Measurements from ENCODE around the gene URB1. TPM values are rescaled to one million over a fixed set of nuclear protein-coding genes. Genes with fewer than 3 reads are reported as not detected.
A peak's percentile ranks its signal among the peaks of the same experiment; 100 is the strongest.

URB1 gene
- total RNA-seq, 2 donors from 2014 or later = 33.4 to 41.4 TPM

DNA sequence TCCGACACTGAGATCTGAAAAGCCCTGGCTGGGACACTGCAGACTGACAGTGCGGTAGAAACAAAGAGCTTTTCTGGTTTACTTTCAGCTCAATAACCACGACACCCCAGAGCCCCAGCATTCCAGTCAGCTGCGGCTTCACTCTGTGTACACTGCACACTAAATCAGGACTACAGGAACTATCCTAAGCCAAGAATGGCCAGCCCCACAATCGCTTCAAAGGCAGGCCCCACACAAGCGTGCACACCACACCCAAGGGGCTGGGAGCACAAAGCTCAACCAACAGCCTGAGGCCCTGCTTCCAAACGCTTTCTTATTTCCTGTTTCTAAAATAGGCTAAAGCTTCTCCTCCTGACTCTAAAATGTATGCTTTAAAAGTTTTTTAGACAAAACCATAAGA is 28.4 kb downstream of the URB1 start:
- WGBS = 15% methylated on average over 7 of the region's 7 CpGs
- Histone ChIP-seq H3K36me3 (peaks cover 3 to 7% of the 10 kb centered on the region in 2 donors), H3K4me3 (no peak overlapping the region), H3K27me3 (replicated peaks; ENCODE audit: insufficient read depth) (no peaks in the 10 kb centered on the region), H3K27ac (peak overlapping the region; percentile 85 to 91), H3K9me3 (no peaks in the 10 kb centered on the region), H3K4me1 (replicated peaks) (peaks cover 31% of the 10 kb centered on the region)
- intact Hi-C loops (cut with DNase I) = no loop called here
- peak; percentile 70 for DNase-seq (ENCODE audit: low spot score)
- TF ChIP-seq POLR2AphosphoS5 (IDR thresholded peaks at IDR 0.05) (peak; percentile 60), POLR2A (IDR thresholded peaks at IDR 0.05) (peak; percentile 18)
- TF ChIP-seq, protein P1, sequence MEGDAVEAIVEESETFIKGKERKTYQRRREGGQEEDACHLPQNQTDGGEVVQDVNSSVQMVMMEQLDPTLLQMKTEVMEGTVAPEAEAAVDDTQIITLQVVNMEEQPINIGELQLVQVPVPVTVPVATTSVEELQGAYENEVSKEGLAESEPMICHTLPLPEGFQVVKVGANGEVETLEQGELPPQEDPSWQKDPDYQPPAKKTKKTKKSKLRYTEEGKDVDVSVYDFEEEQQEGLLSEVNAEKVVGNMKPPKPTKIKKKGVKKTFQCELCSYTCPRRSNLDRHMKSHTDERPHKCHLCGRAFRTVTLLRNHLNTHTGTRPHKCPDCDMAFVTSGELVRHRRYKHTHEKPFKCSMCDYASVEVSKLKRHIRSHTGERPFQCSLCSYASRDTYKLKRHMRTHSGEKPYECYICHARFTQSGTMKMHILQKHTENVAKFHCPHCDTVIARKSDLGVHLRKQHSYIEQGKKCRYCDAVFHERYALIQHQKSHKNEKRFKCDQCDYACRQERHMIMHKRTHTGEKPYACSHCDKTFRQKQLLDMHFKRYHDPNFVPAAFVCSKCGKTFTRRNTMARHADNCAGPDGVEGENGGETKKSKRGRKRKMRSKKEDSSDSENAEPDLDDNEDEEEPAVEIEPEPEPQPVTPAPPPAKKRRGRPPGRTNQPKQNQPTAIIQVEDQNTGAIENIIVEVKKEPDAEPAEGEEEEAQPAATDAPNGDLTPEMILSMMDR (IDR thresholded peaks at IDR 0.05) = no peak

DNA sequence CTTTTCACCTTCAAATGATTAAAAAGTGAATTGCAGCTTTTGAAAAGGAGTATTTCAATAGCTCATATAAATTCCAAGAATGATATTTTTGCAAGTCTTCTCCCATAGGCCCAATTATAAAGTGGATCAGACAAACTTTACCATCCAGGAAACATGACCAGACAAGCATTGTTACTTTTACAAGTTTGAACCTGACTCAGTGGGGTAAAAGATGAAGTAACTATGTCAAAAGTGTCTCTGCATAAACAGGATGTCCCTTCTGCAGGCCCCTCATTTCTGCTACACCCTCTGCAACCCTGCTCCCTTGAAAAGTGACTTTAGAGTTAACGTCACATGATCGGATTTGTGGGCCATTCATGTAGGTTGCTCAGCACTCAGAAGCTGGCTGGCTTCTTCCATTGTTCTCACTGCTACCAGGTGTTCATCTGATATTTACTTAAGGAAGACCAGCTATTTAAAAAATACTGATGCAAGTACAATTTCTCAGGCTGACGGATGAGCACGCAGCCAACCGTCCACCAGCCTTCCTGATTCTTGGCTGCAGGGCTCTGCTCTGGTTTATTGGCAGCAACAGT is 32.3 kb downstream of the URB1 start:
- peaks cover 9% of the 10 kb centered on the region in 2 donors for H3K36me3 ChIP-seq
- peaks cover 22% of the 10 kb centered on the region for H3K4me1 ChIP-seq (replicated peaks)
- peak; percentile 62 for DNase-seq (ENCODE audit: low spot score)
- WGBS = 54% methylated on average over 5 of the region's 5 CpGs
- H3K27ac ChIP-seq = peak overlapping the region; percentile 85 to 91
- no peaks in the 10 kb centered on the region for H3K27me3 ChIP-seq (replicated peaks; ENCODE audit: insufficient read depth)
- H3K4me3 ChIP-seq = no peak overlapping the region
- H3K9me3 ChIP-seq = no peaks in the 10 kb centered on the region
- TF ChIP-seq, protein P1 (IDR thresholded peaks at IDR 0.05) = no peak
- TF ChIP-seq POLR2A (IDR thresholded peaks at IDR 0.05) (no peak), POLR2AphosphoS5 (IDR thresholded peaks at IDR 0.05) (peak; percentile 78)
- intact Hi-C loops (cut with DNase I) = no loop called here

- DNase-seq (ENCODE audit: low spot score) = no peak
- Histone ChIP-seq H3K4me1 (replicated peaks) (peaks cover 19% of the 10 kb centered on the region), H3K4me3 (no peak overlapping the region), H3K9me3 (no peaks in the 10 kb centered on the region), H3K27me3 (replicated peaks; ENCODE audit: insufficient read depth) (no peaks in the 10 kb centered on the region), H3K27ac (peak overlapping the region; percentile 85 to 91), H3K36me3 (peaks cover 11 to 12% of the 10 kb centered on the region in 2 donors)
- intact Hi-C loops (cut with DNase I) = no loop called here
- 55% methylated on average over 7 of the region's 7 CpGs for WGBS
- TF ChIP-seq, protein P1 (IDR thresholded peaks at IDR 0.05) = peak in 2 of 4 experiments; percentile 31 to 39
- TF ChIP-seq POLR2AphosphoS5 (IDR thresholded peaks at IDR 0.05) (peak; percentile 30), POLR2A (IDR thresholded peaks at IDR 0.05) (no peak)
Observed at GRCh38 chr21:32359719-32360260, 33.0 kb downstream of the URB1 start.

DNA sequence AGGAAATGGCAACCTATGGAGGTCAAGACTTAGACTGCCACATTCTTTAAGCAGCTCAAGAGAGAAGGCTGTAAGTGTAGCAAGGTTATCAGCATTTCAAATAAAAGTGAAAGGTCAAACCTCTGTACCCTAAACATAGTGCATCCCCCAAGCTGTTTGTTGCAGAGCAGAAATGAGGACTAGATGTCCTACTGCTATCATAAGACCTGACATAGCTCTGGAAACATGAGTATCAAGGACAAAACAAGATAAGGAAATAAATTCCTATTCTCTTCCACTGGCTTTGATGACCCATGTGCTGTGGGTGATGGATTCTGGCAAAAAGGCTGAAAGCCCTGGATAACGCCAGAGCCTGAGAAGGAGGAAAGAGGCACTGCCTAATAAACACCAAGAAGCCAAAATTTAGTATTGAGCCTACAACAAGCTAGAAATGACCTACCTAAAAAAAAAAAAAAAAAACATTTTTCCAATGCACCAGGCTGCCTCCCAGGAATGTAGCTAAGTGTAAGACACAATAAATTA is 35.9 kb downstream of the URB1 start:
- WGBS = 97% methylated on average over 1 of the region's 1 CpG
- H3K36me3 ChIP-seq = peaks cover 4 to 24% of the 10 kb centered on the region in 2 donors

More for the DNA sequence above, 35.9 kb downstream of the URB1 start:
- Histone ChIP-seq H3K4me3 (no peak overlapping the region), H3K9me3 (no peaks in the 10 kb centered on the region), H3K27ac (peak overlapping the region in 1 of 2 donors; percentile 91), H3K4me1 (replicated peaks) (peaks cover 17% of the 10 kb centered on the region), H3K27me3 (replicated peaks; ENCODE audit: insufficient read depth) (no peaks in the 10 kb centered on the region)
- intact Hi-C loops (cut with DNase I) = no loop called here
- DNase-seq (ENCODE audit: low spot score) = no peak
- TF ChIP-seq, protein P1 (IDR thresholded peaks at IDR 0.05) = no peak
- TF ChIP-seq POLR2A (IDR thresholded peaks at IDR 0.05) (no peak), POLR2AphosphoS5 (IDR thresholded peaks at IDR 0.05) (no peak)
